Left ventricle myocardium superior (tissue), 1 donor: Measurements from ENCODE around the gene SLIT1. TPM values are rescaled to one million over a fixed set of nuclear protein-coding genes. Genes with fewer than 3 reads are reported as not detected.

ENCODE experiments used
- ATAC-seq: fragments of 200-7000 bp; cut with Tn5 transposase; one replicate; pipeline ENCODE4 v1.9.1; 2020; ENCODE audit warnings: mild to moderate bottlenecking, moderate library complexity
- DNase-seq: peaks from one replicate; pipeline ENCODE4 v3.0.0-alpha.2; 2020
- intact Hi-C: fragments of 100-400 bp; cut with micrococcal nuclease; formaldehyde crosslinking; loops from one replicate; pipeline ENCODE4 v1.11.0; 2022
- total RNA-seq: library from RNA; stranded (reverse); fragmentation: NEBNext Ultra II Directional; extraction: Animal tissue kit (Norgen Biotek cat#: 25700); gene quantifications from one replicate; pipeline ENCODE4 v1.2.1, GENCODE V29; 2021
- donor health status: DM: no; HTN: yes; CAD: no; lungs with severe emphysema.

The SLIT1 gene
- total RNA-seq, 1 donor from 2014 or later, result 0.17 TPM

DNA sequence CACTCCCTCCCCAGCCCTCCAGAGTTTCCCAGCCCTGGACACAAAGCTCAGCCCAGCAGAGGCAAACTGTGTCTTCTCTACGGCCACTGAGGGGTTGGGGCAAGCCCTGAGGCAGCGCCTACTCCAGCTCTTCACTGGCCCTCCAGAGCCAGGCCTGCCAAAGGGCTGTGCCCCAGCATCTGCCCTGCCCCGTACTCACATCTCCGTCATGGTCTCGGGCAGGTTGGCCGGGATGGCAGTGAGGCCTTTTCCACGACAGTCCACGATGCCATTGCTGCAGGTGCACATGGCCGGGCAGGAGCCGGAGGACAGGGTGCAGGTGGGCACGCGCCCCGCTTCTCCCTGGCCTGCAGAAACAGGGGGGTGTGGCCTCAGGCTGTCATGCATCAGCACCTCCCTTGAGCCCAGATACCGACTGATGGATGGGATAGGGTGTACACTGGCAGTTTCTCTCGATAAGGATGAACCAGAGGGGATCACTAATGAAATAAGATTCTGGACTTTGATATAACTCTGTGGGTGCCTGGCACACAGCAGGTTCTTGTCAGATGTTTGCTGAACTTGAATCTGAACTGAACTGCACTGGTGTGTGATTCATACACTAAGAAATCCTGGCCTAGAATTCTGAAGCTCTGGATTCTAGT lies 125.2 kb downstream of the SLIT1 start:
- intact Hi-C loops, result no loop called here
- ATAC-seq (no peak), DNase-seq (no peak)

DNA sequence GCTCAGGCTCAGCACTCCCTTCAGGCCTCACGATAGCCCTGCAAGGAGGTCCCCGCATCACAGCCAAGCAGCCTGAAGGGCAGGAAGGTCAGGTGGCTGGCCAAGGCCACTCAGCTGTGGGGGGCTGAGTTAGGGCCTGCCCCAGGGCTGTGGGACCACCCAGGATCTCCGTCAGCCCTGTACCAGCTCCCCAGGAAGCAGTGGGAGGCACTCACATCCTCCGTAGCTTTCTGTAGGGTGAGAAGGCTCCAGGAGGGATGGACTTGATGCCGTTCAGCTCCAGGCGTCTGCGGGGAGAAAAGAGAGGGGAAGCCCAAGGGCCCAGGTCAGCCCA lies 125.9 kb downstream of the SLIT1 start:
- DNase-seq, result no peak
- no peak for ATAC-seq
- intact Hi-C loops, result no loop called here

DNA sequence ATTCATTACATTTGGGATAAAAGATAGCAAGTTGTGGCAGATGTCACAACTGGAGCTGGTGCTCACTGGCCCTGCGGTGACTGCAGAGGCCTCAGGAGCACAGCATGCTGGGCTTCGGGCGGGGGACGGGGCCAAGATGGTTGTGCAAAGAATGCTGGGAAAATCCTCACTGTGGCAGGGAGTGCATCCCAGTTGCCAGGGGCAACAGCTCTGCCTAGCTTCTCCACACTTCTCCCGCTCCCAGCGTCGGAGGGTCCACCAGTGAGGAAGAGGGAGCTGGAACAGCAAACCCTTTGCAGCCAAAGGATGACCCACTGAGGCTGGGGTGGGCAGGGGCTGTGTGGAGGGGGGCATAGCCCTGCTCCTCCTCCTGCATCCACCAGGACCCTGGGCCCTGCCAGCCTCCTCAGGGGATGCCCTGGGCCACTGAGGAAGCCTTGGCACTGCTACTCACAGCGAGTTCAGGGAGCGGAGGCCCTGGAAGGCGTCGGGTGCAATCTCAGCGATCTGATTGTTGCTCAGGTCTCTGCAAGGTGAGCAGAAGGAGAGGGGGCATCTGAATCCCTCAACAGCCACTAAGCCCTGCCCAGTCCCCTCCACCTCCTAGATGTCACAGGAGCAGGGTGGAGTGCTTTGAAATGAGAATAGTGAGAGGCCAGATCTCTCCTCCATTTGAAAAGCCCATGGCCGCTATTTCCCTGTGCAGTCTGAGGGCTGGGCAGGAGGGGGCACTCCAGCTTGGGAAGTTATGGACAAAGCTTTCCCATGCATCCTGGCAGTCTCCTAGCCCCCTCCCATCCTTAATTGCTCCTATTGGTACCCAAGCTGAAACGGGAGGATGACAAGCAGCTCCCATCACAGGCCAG lies 126.5 kb downstream of the SLIT1 start:
- DNase-seq, result no peak
- no peak for ATAC-seq
- intact Hi-C loops, result no loop called here

DNA sequence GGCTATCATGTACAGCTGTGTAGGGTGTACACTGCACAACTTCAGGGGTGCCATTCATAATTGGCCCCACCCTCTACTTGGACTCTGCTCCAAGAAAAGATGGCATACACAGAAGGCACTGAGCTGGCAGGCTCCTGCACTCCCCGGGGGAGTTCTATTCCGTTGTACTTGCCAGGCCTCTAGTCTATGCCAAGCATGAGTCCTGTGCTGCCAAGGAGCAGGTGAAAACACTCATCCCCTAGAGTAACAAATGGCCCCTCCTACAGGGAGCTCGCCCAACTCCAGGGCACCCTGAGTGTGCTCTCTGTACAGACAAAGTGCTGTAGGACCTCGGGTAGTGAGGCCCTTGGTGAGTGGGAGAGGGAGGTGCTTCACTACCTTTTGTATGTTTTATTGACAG lies 127.2 kb downstream of the SLIT1 start:
- peak; percentile 44 for DNase-seq
- peak; percentile 96 for ATAC-seq
- intact Hi-C loops, result no loop called here

DNA sequence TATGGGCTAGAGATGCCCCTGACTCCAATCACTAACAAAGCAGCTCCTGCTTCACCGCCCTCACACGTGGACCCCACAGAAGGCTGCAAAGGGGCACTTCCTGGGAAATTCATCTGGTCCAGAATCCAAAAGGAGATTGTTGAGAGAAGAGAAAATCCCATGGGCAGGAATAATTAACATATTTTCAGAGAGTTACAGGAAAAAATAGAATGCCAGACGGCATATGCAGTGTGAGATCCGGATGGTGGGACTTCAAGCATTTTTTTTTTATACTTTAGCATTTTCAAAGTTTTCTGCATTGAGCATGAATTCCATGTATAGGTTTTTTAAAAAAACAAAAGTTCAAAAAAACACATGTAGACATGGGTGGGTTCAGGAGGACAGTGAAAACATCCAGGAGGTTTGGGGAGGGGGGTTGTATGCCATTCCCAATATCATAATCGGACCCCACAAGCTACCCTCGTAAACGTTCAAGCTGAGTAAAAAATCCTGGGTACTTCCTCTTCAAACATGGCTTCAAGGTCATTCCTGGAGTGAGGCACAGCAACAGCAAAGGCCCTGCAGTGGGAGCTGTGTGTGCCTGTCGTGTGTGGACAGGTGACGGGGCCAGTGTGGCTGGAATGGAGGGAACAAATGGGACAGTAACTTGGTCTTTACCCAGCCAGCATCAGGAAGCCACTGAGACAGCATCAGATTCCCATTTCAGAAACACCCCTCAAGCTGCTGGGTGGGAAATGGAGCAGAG lies 128.1 kb downstream of the SLIT1 start:
- no peak for ATAC-seq
- DNase-seq, result no peak
- intact Hi-C loops, result no loop called here

DNA sequence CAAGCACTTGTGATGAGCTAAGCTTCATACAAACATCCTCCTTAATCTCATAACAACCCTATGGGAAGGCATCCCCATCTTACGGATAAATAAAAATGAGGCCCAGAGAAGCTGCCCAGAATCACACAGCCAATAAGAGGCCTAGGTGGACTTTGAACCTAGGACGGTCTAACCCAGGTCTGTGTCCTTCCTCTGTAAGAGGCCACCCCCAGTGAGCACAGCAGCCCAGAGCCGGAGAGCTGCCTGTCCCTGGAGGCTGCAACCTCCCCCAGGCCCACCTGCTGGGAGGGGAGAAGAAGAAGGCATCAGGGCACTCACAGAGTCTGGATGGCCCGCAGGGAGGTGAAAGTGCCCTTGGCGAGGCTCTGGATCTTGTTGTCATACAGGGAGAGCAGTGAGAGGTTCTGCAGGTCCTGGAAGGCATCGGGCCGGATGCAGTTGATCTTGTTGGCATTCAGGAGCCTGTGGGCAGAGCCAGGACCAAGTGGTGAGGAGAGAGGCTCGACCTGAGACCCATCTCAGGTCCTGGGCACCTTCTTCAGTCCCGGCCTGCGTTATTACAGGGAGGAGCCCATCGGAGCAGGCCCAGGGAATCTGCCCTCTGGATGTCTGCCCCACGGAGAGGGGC lies 129.6 kb downstream of the SLIT1 start:
- ATAC-seq, result no peak
- DNase-seq, result no peak
- intact Hi-C loops, result no loop called here

DNA sequence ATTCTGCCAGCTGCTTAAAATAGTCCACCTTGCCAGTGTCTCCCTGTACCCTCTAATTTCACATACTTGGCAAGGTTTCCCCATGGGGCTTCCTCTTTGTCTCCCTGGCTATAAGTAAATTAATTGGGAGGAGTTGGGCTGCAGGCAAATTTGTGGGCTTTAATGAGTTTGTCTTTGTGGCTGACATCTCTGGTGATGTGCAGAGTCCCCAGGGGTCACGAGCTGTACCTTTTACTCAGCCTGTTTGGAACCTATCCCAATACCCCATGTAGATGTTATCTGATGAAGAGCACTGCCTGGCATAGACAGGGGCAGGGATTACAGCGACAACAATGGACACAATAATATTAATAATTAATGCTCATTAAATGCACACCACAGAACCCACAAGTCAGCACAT lies 132.5 kb downstream of the SLIT1 start:
- DNase-seq (no peak), ATAC-seq (no peak)
- intact Hi-C loops, result no loop called here

DNA sequence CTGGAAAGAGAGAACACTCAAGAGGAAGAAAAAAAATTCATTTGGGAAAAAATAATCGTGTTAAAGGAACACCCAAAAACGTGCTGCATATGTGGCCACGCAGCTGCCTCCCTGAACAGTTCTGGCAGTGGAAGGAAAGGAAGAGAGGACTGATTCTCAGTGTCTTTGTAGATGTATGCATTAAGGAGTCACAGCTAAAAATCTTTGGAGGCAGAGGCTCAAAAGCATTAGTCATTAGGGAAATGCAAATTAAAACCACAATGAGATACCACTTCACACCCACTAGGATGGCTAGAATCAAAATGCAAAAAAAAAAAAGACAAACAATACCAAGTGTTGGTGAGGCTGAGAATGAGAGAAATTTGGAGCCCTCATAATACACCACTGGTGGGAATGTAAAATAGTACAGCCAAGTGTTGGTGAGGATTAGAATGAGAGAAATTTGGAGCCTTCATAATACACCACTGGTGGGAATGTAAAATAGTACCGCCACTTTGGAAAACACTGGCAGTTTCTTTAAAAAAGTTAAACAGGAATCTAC lies 134.7 kb downstream of the SLIT1 start:
- intact Hi-C loops, result no loop called here
- ATAC-seq (no peak), DNase-seq (no peak)

DNA sequence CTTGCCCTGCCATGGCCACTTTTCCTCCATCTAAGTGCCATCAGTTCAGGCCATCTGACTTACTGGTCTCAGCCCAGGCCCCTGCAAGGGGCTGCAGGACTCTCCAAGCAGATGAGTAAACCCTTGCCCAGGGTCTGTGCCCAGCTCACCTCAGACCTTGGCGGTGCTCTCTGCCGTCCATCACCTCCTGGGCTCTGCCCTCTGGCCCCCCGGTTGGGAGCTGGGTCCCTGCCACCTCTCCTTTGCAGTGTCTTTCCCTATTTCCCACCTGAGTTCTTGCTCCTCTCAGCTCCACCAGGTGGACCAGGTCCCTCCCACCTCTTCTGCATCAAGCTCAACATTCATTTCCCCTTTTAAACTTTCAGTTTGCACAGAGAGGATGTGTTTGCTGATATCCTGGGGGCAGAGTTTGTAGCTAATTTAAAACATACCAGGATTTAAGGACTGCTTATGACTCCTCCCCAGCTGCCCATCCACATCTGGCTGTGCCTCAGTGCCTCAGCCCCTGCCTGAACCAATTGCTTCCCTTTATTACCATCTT lies 135.5 kb downstream of the SLIT1 start:
- DNase-seq (no peak), ATAC-seq (no peak)
- intact Hi-C loops, result no loop called here

DNA sequence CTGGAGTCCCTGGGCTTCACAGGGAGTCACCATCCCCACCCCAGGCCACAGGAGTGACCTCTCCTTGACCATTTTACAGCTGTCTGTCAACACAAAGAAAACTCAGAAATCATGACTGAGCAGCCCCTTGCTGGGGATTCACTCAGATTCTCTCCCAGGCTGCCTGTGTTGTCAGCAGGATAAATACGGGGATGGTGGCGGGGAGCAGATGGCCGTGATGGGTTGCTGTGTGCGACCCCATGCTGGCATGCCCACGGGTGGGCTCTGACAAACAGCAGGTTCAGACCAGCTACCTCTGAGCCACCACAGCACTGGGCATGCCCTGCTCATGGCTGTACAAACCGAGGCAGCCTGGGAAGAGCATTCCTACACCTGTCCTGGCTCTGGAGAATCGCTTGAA lies 136.1 kb downstream of the SLIT1 start:
- intact Hi-C loops, result no loop called here
- DNase-seq, result no peak
- no peak for ATAC-seq

DNA sequence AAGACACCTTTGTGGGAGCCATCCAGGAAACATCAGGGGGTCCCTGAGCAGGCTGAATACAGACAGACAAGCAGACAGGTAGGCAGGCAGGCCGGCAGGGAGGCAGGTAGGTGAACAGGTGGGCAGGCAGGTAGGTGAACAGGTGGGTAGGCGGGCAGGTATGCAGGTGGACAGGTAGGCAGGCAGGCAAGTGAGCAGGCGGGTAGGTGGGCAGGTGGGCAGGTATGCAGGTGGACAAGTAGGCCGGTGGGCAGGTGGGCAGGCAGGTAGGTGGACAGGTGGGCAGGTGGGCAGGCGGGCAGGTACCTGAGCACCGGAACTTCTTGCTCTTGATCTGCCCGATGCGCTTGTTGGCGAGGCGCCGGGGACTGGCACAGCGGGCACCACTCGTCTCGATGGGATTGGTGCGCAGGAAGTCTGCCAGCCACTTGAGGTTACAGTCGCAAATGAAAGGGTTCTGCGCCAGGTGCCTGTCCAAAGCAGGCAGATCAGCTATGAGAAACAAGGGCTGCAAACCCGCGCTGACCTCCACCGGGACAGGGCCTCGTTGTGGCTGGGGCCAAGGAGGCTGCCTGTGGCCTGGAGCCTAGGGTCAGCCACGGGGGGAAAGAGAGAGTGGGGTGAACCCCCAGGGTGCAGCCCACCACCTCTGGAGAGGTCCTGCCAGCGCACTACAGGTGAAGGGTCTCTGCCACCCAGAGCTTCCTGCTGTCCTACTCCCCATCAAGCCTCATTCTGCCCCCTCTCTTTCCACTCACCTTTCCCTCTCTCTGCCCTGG lies 136.9 kb downstream of the SLIT1 start:
- intact Hi-C loops, result no loop called here
- no peak for DNase-seq
- no peak for ATAC-seq

DNA sequence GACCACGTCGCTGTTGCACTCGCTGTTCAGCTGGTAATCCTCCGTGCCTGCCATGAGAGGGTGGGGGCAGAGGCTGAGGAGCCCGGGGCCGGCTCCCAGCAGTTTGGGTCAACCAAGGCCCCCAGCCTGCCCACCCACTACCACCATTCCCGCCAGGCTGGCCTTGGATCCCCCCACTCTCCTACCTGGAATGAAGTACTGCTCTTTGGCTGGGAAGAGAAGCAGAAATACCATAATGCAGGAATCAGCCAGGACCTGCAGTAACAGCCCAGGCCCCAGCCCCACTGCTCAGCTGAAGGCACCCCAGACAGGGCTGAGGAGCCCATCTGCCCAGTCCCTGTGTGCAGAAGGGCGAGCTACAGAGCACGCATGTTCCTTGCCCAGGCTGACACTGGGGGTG lies 138.0 kb downstream of the SLIT1 start:
- DNase-seq (no peak), ATAC-seq (no peak)
- intact Hi-C loops, result no loop called here

DNA sequence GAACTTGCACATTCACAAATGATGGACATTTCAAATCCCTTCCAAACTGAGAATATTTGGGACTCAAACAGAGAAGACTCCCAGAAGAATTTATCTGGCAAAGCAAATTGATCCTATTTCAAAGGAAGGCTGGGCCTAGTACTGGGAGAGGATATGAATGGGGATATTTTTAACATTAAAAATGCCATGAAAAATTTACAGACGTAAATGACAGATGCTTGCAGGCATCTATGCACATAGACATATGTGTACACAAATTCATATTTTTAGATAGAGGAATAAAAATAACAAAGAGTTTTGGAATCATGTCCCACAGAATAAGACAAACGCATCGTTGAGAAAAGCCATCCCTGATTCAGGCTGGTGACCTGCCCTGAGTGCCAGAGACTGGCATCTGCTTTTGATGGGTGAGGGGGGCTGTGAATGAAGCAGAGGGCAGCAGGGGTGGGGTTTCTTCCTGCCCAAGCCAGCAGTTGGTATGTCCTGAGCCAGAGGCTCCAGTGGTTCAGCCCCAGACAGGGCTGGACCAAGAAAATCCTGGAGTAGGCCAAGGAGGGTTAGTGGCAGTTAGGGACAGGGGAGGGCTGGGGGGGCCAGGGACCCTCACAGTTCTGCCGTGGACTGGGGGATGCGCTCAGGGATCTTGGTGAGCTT lies 138.5 kb downstream of the SLIT1 start:
- intact Hi-C loops, result no loop called here
- no peak for ATAC-seq
- DNase-seq, result no peak

DNA sequence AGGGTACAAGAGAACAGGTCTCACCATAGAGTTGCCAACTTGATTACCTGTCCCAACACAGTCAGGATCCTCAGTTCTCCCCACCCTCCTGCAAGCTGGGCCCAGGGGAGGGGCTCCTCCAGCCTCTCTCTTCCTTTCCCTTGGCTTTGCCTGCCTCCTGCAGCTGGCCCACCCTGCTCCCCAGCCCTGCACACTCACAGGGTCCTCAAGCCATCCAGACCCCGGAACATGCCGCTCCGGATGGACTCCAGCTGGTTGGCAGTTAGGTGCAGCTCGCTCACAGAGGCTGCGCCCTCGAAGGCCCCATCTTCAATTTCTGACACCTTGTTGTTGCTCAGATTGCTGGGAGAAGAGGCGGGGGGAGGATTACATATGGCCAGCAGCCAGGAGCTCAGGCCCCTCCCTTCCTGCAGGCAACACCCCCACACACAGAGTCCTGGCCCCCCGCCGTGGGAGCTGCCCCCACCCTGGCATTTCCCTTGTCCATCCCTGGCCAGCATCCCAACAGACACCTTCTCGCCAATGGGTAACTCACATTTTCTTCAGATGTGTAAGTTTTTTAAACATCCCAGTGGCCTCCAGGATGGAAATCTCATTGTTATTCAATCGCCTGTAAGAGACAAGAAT lies 139.2 kb downstream of the SLIT1 start:
- intact Hi-C loops, result no loop called here
- ATAC-seq (no peak), DNase-seq (no peak)

DNA sequence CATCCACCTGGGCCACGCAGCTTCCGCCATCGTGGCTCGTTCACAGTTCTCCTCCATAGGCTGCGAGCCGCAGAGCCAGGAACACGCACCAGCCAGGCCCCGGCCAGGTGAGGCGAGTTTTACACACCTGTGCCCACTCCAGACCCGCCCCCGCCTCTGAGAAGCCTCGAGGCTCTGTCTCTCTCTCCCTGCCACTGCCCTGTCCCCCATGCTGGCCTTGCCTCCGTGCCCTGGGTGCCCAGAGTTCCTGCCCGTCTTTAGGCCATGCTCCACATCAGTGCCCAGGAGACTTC lies 142.2 kb downstream of the SLIT1 start:
- no peak for ATAC-seq
- no peak for DNase-seq
- intact Hi-C loops, result no loop called here

DNA sequence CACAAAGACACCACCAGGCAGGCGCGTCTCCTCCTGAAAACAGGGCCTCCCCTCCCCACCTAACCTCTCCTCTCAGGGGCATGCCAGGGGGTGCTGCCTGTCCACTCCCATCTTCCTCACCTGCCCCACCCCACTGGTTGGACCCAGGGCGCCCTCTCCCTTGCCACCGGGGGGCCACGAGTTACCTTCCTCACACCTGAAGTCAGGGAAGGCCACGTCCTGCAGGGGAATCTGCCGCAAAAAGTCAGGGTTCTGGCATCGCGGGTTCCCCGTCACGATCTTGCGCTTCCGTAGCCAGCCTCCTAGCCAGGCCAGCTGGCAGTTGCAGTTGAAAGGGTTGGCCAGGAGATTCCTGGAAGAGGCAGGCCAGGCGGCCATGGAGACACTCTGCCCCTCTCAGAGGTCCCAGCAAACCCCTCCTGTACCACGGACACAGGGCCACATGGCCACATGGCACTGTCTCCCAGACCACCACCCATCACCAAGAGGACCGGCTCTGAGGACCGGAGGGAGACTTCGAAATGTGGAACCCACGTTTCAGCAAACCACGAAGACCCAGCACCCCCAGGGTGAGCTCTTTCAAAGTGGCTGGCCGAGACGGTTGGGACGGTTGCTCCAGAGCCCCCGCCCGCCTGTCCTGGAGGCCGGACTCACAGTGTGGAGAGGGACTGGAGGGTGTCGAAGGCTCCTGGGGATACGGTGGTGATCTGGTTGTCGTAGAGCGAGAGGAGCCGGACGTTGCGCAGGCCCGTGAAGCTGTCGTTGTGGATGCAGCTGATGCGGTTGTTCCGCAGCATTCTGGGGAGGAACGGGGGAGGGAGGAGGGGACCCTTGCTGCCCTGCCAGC lies 142.8 kb downstream of the SLIT1 start:
- ATAC-seq (no peak), DNase-seq (no peak)
- intact Hi-C loops, result no loop called here

DNA sequence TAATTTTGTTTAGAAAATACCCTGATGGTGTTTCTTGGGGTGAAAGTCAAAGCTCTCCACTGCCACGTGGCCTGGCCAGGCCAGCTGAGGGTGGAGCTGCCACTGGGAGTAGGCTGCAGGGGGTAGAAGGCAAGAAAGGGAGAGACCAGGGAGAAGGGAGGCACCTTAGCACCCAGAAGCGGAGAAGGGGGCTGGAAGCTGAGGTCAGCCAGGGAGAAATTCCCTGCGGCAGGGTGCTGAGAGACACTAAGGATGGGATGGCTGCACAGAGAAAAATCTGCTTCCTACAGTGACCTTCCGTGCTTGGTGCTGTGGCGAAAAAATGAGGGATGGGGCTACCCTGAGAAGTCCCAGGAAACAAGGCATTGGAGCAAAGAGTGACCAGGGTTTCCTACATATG lies 143.7 kb downstream of the SLIT1 start:
- DNase-seq (no peak), ATAC-seq (no peak)
- intact Hi-C loops, result no loop called here
